Posterior cingulate gyrus (tissue), 11 donors: ENCODE results near the gene DNM3.

Experiments
- DNase-seq, 10 donors: peaks; one replicate each; pipeline versions ENCODE4 v3.0.0 to v3.0.0-alpha.2; 2020 to 2021; ENCODE audit warnings: mixed read lengths in 3 of 10
- intact Hi-C: fragments of 100-400 bp; cut with DNase I; formaldehyde crosslinking; loops from one replicate; pipeline ENCODE4 v1.15.1; 2023

Gene DNM3

DNA sequence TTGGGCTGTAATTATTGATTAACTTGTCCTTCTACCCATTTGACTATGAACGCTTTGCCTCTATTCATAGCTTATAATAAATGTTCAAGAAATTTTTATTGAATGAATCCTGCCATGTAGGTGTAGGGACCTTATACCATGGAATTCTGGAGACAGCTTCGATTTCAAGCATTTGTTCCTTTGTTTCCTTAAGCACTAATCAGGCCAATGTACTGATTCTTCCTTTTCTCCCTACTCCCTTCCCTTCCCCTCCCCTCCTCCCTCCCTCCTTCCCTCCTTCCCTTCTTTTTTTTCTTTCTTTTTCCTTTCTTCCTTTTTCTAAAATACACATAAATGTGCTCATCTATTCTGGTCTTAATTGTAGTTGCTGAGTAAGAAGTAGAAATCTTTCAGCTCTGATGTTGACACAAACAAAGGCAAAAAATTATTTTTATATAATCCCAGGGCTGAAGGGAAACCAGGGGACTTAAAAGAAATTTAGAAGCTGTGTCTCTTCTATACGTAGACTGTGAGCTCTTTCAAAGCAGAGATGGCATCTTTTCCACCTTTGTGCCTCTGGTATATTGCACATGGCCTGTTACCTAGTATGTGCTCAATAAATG, 24.9 kb upstream of the DNM3 start:
- intact Hi-C loops = no loop called here
- no peak for DNase-seq

DNA sequence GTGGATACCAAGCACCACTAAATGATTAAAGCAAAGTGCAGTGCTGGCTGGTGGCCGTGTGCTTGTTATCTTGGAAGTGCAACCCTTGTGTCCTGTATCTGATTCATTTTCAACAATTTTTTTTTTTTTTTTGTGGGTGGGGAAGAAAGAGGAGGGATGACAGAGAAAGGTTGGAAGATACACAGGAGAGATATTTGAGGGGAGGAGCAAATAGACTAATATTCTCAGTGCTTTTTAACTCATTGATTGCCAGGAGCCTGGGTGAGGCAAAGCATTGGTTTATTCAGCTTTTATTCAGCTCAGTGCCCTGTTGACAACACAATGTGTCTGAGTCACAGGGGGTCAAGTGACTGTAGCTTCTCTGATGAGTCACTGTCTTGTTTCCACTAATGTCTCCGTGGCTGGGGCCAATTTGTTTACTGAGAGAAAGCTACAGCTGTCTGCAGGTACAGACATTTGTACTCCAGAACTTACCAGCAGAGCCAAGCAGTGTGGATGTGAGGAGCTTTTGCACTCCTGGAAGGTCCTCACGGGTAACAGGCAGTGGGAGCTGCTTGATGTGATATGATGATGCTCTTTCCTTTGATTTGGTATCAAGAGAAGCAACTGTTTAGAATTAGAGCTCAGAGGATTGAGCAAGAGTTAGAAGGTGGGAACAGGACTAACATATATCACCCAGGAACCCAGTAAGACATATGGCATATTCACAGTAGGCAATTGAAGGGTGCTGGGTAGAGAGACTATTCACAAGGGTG, 23.6 kb upstream of the DNM3 start:
- DNase-seq = peak in 1 of 10 donors; percentile 40

DNA sequence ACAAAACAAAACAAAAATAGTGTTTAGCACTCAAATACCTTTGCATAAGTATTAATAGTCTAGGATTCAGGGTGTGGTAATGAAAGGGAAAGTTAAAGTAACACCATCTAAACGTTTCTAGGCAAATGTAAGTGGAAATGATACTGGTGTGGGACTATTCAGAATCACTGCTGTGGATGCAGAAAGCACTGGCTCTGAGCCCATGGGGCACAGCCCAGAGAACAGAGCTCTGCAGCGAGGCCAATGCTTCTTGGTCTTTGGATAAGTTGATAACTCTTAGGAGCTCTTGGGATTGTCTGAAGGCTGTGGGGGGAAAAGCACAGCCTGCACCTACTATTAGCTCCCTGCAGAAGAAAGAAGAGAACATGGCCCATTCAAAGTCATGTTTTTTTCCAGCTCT, 21.4 kb upstream of the DNM3 start:
- intact Hi-C loops = no loop called here

More for the DNA sequence above, 23.6 kb upstream of the DNM3 start:
- intact Hi-C loops = no loop called here

DNA sequence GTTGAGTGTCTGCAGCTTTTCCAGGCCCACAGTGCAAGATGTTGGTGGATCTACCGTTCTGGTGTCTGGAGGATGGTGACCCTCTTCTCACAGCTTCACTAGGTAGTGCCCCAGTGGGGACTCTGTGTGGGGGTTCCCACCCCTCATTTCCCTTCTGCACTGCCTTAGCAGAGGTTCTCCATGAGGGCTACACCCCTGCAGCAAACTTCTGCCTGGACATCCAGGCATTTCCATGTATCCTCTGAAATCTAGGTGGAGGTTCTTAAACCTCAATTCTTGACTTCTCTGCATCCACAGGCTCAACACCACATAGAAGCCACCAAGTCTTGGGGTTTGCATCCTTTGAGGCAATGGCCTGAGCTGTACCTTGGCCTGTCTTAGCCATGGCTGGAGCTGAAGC, 14.3 kb upstream of the DNM3 start:
- no peak for DNase-seq
- intact Hi-C loops = no loop called here

More for the DNA sequence above, 21.4 kb upstream of the DNM3 start:
- DNase-seq = peak in 3 of 10 donors; percentile 39 to 85 (median 55)

DNA sequence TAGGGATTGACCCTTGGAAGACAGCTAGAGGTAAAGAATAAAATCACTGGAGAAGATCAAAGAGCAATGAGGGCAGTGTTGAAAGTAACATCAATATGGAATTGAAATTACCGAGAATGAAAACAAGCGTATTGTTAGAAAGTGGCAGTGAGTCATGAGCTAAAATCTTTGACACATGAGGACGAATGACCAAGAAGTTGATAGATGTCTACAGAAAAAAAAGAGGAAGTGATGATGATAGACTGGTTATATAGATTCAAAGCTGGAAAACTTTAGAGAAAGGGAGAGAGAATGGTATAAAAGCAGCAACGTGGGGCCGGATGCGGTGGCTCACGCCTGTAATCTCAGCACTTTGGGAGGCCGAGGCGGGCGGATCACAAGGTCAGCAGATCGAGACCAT, 12.5 kb upstream of the DNM3 start:
- intact Hi-C loops = no loop called here
- no peak for DNase-seq

DNA sequence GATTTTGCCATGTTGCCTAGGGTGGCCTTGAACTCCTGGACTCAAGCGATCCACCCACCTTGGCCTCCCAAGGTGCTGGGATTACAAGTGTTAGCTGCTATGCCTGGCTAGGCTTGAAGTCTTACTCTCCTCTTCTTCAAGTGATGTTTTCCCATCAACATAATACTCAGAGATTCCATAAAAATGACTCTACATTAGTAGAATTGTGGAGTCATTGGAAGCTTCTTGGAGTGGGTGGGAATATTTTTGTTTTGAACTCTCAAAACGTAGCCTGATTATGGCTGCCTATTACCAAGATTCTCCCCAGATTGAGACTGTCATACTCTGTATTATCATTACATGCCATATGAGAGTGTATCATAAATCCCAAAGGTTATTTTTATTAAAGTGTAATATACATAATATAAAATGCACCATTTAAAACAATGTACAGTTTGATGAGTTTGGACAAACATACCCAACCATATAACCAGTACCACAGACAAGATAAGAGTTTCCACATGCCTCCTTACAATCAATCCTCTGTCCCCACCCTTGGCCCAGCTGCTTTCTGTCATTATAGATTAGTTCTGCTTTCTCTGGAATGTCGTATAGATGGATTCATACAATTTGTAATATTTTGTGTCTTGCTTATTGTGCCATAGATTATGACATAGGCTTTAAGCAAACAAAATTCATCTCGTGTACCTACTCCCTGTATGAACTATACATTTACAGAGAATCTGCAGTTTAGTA, 8.0 kb upstream of the DNM3 start:
- intact Hi-C loops = no loop called here
- DNase-seq = no peak

DNA sequence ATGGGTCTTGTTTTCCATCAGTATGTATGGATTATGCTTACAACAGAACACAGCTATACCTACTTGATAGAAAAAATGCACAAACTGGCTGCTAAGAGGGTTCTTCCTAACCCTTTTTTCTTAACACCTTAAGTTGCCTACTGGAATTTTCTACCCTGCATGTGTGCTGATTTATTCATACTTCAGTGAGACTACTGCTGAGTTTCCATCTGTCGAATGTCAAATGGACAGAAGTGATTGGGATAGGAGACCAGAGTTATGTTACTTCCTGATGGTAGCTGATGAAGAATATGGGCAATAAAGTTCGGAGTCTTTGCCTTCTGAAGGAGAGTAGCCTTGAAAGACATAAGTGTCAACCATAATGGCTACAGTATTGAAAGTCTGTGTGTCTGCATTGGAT, 6.5 kb upstream of the DNM3 start:
- DNase-seq = no peak
- intact Hi-C loops = no loop called here

DNA sequence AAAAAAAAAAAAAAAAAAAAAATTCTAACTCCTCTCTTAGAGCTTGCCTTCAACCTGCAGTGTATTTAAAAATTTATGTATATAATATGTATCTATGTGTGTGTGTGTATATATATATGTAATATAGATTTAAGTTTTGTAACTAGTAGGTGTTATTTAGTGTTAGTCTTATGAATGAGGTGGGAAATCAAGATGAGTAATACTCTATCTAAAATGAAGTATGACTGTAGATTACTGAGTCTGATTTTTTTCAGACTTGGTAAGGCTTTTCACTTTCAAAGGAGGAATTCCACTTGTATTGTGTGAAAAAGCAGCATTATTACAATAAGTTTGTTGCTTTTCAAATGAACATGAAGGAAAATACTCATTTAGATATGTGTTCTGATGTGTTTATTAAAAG, 5.4 kb upstream of the DNM3 start:
- intact Hi-C loops = no loop called here
- no peak for DNase-seq

DNA sequence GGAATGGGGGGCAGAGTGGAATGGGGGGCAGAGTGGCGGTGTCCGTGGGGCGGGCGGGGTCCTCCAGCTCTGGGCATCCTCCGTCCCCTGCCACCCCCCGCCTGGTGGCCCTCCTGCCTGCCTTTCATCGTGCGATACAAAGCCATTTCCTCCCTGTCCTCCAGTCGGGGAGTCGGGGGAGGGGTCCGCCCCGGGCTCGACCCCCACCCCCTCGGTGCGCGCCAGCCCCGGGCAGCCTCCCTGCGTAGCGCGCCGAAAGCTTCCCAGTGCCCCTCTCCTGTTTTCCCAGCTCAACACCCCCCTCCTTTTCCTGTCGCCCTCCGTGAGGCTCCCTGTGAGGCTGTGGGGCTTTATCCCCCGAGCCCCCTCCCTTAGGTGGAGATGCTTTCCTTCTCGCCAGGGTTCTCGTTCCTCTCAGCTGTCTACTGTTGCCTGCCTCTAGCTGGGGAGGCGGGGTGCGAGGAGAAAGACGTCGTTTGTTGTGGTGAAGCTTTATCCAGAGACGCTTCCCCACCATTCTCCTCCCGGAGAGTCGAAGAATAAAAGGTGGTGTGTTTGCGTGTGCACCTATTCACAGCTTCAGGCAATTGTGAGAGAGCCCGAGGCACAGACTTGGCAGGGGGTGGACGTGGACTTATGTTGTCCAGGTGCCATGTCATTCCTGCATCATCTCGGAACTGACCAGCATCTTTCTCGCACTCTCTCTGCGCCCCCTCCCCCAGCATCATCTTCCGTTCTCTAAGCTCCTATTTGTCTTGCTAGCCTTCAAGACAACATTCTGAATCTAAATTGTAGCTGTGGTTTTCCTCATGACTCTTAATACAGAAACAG, 848 bp downstream of the DNM3 start:
- intact Hi-C loops = loop anchor here (2.0 to 10.0 kb wide), 4 partner anchors 40 to 141 kb away; partner anchors contain the start of gene VAMP4
- peak in 9 of 10 donors; percentile 19 to 89 (median 50) for DNase-seq

DNA sequence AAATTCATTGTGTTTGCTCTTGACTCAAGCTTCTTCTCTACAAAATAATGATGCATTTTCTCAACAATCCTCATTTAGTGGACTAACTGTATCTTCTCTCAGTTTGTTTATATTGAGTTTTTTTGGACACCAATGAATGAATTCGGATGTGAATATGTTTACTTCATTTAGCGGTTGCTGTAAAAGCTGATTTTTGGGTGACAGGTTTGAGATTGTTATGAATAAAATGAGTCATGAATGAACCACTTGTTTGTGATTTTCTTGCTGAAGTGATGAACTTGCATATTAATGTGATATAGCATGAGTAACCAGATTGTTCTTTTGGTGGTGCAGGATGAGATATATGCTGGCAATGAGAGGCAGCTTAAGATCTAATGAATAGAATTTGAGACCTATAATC, 3.1 kb downstream of the DNM3 start:
- DNase-seq = no peak
- intact Hi-C loops = loop anchor here (5.0 to 10.0 kb wide), 2 partner anchors 42 to 100 kb away; partner anchors contain the start of gene VAMP4

DNA sequence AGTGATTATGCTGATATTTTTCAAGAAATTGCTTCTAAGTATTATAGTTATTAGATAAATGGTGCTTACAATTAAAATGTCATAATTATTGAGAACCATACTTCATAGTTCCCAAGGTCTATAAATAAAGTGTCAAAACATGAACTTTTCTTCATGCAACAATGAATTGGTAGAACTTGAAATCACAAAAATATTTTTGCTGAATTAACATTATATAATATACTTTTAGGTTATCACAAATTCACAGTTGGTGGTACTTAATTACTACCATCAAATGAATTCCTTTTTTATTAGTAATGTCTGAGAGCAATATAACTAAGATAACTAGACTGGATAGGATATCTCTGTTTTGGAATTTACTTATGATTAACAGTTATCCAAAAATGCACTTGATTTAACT, 4.7 kb downstream of the DNM3 start:
- no peak for DNase-seq
- intact Hi-C loops = loop anchor here (10.0 kb wide), 1 partner anchor 101 kb away; the partner anchor contains the start of gene VAMP4

DNA sequence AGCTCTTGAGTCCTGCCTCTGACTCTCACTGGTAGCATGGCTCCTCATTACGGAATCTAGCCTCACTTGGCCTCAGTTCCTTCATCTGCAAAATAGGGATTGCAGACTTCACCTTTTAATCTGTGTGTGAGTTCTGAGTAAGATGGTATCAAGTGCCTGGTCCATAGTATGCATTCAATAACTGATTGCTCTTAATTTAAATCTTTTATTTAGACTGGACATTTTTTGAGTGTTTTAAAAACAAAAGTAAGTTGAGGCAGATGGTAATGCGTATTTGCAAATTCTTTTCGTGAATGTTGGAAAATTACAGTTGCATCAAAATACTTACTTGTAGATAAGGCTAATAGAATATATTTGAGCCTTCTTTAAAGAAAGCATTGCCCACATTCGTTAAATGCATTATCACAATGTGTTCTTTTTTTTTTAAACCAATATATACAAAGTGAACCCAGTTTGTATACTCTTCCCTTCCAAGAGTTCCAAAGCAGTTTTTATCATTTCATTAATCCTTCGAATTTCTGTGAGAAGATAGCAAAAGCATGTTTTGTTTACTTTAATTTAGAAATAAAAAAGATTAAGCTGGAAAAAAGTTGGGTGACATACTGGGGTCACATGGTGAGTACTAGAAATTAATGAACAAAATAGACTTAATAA, 8.1 kb downstream of the DNM3 start:
- intact Hi-C loops = loop anchor here (10.0 kb wide), 1 partner anchor 105 kb away; the partner anchor contains the start of gene VAMP4
- no peak for DNase-seq

DNA sequence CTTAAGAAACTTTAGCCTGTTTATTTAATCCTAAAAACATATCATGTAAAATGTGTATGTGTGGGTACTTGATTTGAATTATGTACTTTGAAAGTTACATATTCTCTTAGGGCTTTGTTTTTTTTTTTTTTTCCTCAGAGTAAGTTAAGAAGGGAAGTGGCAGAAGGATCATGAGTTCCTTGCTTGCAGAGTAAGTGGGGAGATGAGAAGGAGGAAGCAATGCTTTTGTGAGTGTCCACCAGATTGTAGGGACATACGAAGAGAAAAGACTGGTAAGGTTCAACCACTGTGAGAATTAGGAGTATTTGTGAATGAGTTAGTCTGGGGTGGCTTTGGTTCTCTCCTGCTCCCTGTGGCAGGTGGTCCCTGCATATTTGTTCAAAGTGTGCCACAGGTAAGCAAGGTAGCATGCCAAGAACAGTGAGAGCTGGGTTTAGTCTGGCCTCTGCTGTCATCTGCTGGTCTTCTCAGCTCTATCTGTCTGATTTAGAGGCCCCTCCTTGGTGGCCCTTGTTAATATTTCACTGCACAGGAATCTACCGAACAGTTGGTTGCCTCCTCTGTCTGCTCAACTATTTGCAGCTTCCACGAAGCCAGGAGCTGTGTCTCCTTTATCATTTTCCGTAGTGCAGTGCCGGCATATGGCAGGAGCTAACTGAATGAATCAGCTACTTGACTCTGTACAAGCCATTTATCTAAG, 9.5 kb downstream of the DNM3 start:
- DNase-seq = no peak
- intact Hi-C loops = no loop called here

DNA sequence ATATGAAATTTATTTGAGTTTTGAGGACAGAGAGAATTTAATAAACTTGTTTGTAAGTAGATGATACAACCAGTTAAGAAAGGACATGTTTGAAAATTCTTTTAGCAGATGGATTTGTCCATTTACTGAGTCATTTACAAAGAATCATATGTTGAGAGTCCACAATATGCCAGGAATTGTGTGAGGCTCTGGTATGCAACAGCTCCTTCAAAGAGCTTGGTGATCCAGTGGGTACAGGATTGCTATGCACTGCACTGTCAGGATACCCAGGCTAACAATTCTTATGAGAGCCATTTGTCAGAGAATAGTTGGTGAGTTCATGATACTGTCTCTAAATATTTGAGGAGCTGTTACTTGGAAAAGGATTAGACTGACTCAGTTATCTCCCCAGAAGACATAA, 11.0 kb downstream of the DNM3 start:
- intact Hi-C loops = no loop called here
- no peak for DNase-seq

DNA sequence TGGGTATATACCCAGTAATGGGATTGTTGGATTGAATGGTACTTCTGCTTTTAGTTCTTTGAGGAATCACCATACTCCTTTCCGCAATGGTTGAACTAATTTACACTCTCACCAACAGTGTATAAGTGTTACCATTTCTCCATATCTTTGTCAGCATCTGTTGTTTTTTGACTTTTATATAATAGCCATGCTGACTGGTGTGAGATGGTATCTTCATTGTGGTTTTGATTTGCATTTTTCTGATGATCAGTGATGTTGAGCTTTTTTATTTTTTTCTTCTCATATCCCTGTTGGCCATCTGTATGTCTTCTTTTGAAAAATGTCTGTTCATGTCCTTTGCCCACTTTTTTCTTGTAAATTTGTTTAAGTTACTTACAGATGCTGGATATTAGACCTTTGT, 14.1 kb downstream of the DNM3 start:
- intact Hi-C loops = no loop called here
- DNase-seq = no peak

DNA sequence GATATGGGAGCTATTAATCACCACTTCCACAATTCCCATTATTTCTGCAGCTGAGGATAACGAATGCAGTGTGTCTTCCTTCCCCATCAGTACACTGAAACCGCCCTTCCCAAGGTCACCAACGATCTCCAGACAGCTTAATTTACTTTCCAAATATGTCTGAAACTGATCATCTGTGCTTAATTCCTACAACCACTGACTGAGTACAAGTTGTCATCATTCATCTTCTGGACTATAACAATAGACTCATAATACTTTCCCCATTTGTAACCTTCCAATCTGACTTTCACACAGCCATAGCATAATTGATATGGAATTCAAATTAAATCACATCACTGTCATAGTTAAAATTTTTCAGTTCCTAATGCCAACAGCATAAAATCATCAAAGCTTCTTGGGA, 17.4 kb downstream of the DNM3 start:
- DNase-seq = no peak
- intact Hi-C loops = no loop called here

DNA sequence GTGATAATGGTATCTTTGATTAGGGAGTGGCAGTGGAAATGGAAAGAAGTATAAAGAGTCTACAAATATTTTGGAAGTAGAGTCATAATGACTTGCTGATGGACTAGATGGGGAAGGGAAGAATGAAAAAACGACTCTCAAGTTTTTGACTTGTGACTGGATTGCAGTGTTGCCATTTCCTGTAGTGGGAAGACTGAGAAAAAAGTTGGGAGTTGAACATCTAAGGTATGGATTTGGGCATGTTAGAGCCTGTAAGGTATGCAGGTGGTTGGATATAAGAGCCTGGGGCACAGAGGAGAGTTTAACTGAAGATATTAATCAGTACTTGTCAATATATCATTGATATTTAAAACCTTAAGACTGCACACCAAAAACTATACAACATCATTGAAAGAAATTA, 19.4 kb downstream of the DNM3 start:
- intact Hi-C loops = no loop called here

DNA sequence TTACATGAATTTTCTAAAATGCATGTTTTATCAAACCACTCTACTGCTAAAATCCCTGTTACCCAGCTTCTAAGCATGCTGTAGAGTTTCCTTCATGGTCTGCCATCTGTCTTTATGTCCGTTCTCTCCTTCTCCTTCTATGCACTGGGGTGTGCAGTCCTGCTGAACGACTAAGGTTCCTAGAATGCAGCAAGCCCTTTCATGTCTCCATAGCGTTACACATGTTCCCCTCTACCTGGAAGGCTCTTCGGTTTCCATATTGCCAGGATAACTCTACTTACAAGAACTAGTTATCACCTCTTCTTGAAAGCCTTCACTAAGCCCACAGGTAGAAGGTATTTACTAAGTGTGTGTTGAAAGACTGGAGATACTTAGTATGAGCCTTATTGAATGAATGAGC, 22.2 kb downstream of the DNM3 start:
- intact Hi-C loops = no loop called here
- no peak for DNase-seq

More for the DNA sequence above, 19.4 kb downstream of the DNM3 start:
- no peak for DNase-seq

DNA sequence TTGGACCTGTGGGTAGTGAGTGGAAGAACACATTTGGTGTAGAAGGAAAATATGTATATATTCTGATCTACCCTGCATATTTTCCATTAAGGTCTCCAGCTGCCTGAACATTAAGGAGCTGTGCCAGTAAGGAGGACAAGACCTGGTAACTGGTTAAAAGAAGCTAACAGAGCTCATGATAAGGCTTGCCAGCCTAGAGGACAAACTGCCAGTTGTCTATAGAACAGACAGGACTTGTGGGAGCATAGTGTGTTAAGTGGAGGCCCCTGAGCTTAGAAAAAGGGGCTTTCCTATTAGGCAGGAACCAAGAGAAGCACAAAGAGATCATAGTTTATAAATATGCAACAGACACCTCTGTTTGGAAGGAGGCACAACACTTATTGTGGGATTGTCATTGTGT, 23.0 kb downstream of the DNM3 start:
- intact Hi-C loops = no loop called here
- no peak for DNase-seq
